GM23248 (cell line): ENCODE data around the gene CAMTA1.

Source experiments
- EZH2 ChIP-seq: fragments of 200-600 bp; sonication (generic); IDR thresholded peaks from 2 replicates; pipeline ENCODE4 v1.6.1; 2018; ENCODE audit warnings: antibody characterized with exemption, mild to moderate bottlenecking; ENCODE audit not compliant: insufficient read depth, poor library complexity, severe bottlenecking
- EZH2phosphoT487 ChIP-seq: fragments of 200-600 bp; sonication (generic); IDR thresholded peaks from 2 replicates; pipeline ENCODE4 v1.6.1; 2018; ENCODE audit warnings: antibody characterized with exemption, moderate library complexity, mild to moderate bottlenecking, low read depth; ENCODE audit not compliant: insufficient read depth

DNA sequence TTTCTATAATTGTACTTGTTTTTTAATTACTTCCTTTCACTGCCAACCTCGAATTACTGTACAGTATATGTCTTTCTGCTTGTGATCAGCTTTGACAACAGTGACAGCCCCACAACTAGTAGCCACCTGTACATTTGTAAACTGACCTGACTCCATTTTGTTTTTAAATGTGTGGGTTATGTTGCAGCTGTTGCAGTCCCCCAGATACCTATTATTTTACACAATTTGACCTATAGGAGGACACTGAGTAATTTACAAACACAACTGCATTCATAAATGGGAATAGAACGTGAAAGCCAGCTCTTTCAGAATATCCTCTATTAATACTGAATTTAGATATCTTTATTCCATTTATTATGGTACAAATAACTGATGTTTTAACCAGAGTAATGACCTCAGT lies 983.3 kb downstream of the CAMTA1 start:
- TF ChIP-seq EZH2phosphoT487 (no peak), EZH2 (no peak)
